NCI-H146 (cell line): ENCODE results near the gene ZEB2.

Experiments
- DNase-seq: peaks from one replicate; lab custom pipeline; 2025; lab: John Stamatoyannopoulos, UW

The ZEB2 gene

GRCh38 chr2:144421606-144422510 lies 98.1 kb downstream of the ZEB2 start:
- DNase-seq, result no peak

- no peak for DNase-seq
Measured at GRCh38 chr2:144419218-144419617, 100.7 kb downstream of the ZEB2 start.

- no peak for DNase-seq
Measured at GRCh38 chr2:144415386-144415785, 104.5 kb downstream of the ZEB2 start.

DNA sequence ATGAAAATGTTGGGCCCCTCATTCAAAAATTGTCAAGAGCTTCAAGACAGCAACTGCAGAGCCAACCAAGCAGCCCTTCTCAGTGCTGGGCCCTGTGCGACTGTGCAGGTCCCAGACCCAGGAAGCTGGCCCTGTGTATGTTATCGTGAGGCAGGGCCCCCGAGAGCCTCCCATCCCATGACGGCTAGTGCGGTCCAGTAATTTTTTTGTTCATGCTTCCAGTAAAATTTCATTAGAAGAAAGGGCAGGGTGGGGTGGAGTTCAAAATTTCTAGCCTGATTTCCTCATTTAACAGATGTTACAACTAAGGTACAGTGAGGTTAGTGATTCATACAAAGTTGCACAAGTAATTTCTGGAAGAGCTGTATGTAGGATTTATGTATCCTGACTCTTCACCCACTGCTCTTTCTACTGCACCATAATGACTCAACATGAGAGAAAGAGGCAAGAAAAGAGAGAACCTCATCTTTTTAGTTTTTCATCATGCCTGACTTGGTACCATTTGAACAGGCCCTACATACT lies 105.5 kb downstream of the ZEB2 start:
- DNase-seq, result no peak

DNA sequence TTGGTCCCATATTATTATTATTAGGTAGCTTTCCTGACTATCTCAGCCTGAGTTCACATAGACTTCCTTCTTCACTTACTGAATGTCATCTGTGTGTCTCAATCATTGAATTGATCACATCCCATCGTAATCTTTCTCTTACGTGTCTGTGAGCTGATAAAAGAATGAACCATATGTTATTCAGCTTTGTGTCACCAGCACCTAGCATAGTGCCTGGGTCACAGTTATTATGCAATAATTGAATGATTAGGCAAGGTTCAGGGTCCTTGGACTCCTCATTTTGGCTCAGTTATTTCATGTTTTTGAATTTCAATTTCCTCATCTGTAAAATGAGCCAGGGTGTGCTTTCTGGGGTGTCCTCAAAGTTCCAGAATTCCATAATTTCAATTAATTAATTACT lies 107.2 kb downstream of the ZEB2 start:
- DNase-seq, result no peak

GRCh38 chr2:144411473-144411872 lies 108.4 kb downstream of the ZEB2 start:
- DNase-seq, result no peak

GRCh38 chr2:144409241-144409640 lies 110.7 kb downstream of the ZEB2 start:
- DNase-seq, result no peak

GRCh38 chr2:144407262-144407661 lies 112.7 kb downstream of the ZEB2 start:
- no peak for DNase-seq

DNA sequence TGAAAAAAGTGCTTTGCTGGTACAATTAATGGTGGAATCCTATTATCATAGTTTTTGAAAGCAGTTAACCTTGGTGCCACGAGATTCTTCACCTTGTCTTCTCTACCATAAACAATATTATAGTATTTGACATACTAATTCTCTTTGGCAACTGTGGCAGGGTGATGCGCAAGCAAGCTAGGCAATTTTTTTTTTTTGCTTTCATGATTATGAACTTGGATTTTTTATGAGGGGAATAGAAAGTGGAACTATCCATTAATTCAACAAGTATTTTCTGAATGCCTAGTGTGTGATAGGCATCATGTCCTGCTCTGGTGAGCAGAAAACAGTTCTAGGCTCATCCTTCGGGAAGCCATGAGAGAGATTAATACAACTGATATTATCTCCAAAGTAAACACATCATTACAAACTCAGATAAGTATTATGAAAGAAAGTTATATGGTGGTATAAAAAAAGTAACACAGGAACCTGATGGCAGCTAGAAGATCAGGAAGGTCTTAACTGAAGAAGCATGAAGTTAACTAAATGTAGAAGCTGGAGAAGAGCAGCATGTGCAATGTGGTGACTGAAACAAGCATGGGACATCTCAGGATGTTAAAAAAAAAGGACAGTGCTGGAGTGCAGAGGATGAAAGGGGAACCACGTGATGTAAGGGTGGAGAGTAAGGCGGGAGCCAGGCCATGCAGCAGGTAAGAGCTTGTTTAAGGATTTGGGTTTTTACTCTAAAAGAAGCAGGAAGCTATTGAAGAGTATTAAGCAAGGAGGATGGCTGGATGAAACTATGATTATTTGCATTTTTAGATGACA lies 113.7 kb downstream of the ZEB2 start:
- DNase-seq, result no peak

DNA sequence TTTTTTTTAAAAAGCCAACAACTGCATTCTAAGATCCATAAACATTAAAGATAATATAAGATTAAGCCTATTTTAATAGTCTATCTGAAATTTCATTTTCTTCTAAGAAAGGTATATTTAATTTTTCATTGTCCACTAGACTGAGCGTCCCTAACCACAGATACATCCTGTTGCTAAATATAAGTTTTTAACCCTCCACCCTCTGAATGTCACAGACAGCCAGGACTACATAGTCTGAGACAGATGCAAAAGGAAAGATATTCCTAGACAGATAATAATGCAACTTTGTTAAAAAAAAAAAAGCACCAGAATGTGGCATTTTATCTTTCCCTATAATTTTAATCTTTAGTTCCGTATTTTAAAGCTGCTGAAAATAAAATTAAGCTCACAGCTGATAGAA lies 114.6 kb downstream of the ZEB2 start:
- DNase-seq, result no peak

GRCh38 chr2:144404586-144405314 lies 115.2 kb downstream of the ZEB2 start:
- no peak for DNase-seq

- no peak for DNase-seq
Measured at GRCh38 chr2:144403933-144404332, 116.0 kb downstream of the ZEB2 start.

DNA sequence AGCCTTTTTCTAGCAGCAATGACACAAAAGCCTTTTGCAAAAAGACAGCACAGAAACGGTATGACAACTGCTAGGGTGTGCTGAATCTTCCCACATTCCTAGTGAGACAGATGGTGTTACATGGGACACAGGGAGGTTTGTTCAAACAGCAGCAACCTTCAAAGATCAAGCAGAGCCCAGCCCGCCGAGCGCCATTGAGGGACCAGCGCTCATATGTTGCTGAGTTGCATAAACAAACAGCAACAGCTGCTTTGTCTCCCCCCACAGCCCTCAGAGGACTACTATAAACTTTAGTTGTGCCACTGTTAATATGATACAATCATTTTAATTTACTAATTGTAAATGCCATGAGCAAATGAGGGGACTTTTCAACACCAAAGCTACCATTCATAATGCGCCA lies 117.7 kb downstream of the ZEB2 start:
- DNase-seq, result no peak

DNA sequence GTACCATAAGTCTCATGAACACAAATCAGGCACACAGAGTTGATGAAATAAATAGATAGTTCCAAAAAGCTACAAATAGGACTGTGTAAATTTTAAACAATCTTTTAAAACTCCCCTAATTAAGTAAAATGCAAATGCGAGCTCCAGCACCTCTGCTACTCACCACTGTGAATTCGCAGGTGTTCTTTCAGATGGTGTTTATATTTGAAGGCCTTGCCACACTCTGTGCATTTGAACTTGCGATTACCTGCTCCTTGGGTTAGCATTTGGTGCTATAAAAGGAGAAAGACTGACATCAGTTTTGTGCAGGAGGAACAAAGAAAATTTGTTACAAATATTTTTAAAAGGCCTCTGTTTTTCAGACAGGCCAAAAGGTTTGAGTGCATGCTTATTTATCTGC lies 118.9 kb downstream of the ZEB2 start:
- DNase-seq, result no peak

GRCh38 chr2:144396318-144396717 lies 123.6 kb downstream of the ZEB2 start:
- DNase-seq, result no peak

GRCh38 chr2:144390424-144391020 lies 129.4 kb downstream of the ZEB2 start:
- DNase-seq, result no peak

DNA sequence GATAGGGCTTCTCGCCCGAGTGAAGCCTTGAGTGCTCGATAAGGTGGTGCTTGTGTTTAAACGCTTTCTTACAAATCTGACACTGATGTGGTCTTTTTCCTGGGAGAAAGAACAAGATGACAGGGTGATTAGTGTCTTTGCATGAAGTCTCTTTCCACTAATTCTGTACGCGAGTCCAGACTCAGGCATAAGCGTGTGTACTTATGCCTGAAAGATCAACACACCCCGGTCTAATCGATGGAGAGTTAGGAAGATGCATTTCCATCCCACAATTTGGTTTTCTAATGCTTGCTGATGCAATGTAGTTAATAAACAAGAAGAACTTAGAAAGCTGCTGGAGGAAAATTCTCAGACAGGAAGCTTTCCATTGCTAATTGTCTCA lies 130.0 kb downstream of the ZEB2 start:
- no peak for DNase-seq

- DNase-seq, result no peak
Measured at GRCh38 chr2:144389151-144389929, 130.6 kb downstream of the ZEB2 start.

GRCh38 chr2:144385381-144385780 lies 134.5 kb downstream of the ZEB2 start:
- no peak for DNase-seq

- no peak for DNase-seq
Measured at GRCh38 chr2:144383571-144384100, 136.3 kb downstream of the ZEB2 start.

DNA sequence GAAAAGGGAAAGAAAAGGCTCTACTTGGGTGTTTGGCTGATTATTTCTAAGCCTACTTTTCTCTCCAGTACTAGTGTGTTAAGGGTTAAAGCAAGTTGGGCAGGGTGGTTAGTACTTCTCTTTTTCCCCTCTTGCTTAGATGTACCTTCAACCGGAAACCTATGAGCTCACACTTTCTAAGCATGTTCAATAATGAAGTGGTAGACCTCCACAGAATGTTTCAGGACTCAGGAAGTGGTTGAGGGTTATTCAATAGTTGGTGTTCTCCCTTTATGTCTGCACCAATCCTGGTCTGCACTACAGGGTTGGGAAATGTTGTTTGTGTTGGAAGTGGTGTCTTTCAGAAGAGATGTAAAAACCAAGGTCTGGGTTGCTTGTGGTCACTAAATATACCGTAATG lies 137.1 kb downstream of the ZEB2 start:
- no peak for DNase-seq
